H9 (cell line): ENCODE results near the gene AMIGO3. TPM values are rescaled to one million over a fixed set of nuclear protein-coding genes. Genes with fewer than 3 reads are reported as not detected.

ENCODE experiments used
- DNase-seq: peaks from one replicate; pipeline ENCODE4 v3.0.0-alpha.2; 2017
- H2AFZ ChIP-seq: one replicate; pipeline ENCODE4 v1.6.1; 2013; ENCODE audit warnings: mild to moderate bottlenecking, low read length, control low read depth, moderate library complexity
- H2AK5ac ChIP-seq: 2 replicates; pipeline ENCODE4 v1.6.1; 2013; ENCODE audit warnings: low read length, control low read depth, mixed read lengths; ENCODE audit not compliant: insufficient read length
- H2BK120ac ChIP-seq: one replicate; pipeline ENCODE4 v1.6.1; 2013; ENCODE audit warnings: low read depth, mild to moderate bottlenecking, low read length, control low read depth, inconsistent platforms; ENCODE audit not compliant: poor library complexity, severe bottlenecking
- H2BK12ac ChIP-seq: 2 replicates; pipeline ENCODE4 v1.6.1; 2013; ENCODE audit warnings: low read length, control low read depth, mixed read lengths, low read depth; ENCODE audit not compliant: insufficient read length
- H2BK15ac ChIP-seq: 2 replicates; pipeline ENCODE4 v1.6.1; 2013; ENCODE audit warnings: low read depth, low read length, control low read depth
- H2BK20ac ChIP-seq: one replicate; pipeline ENCODE4 v1.6.1; 2013; ENCODE audit warnings: low read depth, mild to moderate bottlenecking, low read length, control low read depth, inconsistent platforms; ENCODE audit not compliant: poor library complexity, severe bottlenecking
- H2BK5ac ChIP-seq: 2 replicates; pipeline ENCODE4 v1.6.1; 2013; ENCODE audit warnings: low read length, control low read depth, mixed read lengths; ENCODE audit not compliant: insufficient read length
- H3K14ac ChIP-seq: 2 replicates; pipeline ENCODE4 v1.6.1; 2013; ENCODE audit warnings: low read length, control low read depth; ENCODE audit not compliant: insufficient read depth
- H3K18ac ChIP-seq: 2 replicates; pipeline ENCODE4 v1.6.1; 2013; ENCODE audit warnings: low read depth, mild to moderate bottlenecking, mixed read lengths, low read length, control low read depth; ENCODE audit not compliant: insufficient read length
- H3K23ac ChIP-seq: 2 replicates; pipeline ENCODE4 v1.6.1; 2013; ENCODE audit warnings: low read length, control low read depth, mixed read lengths, low read depth; ENCODE audit not compliant: insufficient read length
- H3K23me2 ChIP-seq: 2 replicates; pipeline ENCODE4 v1.6.1; 2013; ENCODE audit warnings: low read depth, mild to moderate bottlenecking, mixed read lengths, low read length, control low read depth; ENCODE audit not compliant: insufficient read length, poor library complexity, severe bottlenecking
- H3K27ac ChIP-seq: 2 replicates; pipeline ENCODE4 v1.5.1; 2013; ENCODE audit warnings: low read length, control low read depth, mixed read lengths, low read depth; ENCODE audit not compliant: insufficient read length
- H3K27me3 ChIP-seq: 2 replicates; pipeline ENCODE4 v1.6.1; 2013; ENCODE audit warnings: low read length, control low read depth, inconsistent platforms; ENCODE audit not compliant: insufficient read depth
- H3K4ac ChIP-seq: 2 replicates; pipeline ENCODE4 v1.6.1; 2013; ENCODE audit warnings: low read depth, mild to moderate bottlenecking, control low read depth, inconsistent platforms, low read length, moderate library complexity
- H3K4me1 ChIP-seq: 2 replicates; pipeline ENCODE4 v1.6.1; 2013; ENCODE audit warnings: low read length, control low read depth, inconsistent platforms; ENCODE audit not compliant: insufficient read depth
- H3K4me2 ChIP-seq: 2 replicates; pipeline ENCODE4 v1.6.1; 2013; ENCODE audit warnings: low read length, control low read depth, mixed read lengths; ENCODE audit not compliant: insufficient read length, insufficient read depth
- H3K56ac ChIP-seq: 2 replicates; pipeline ENCODE4 v1.6.1; 2013; ENCODE audit warnings: low read depth, mild to moderate bottlenecking, mixed read lengths, low read length, control low read depth; ENCODE audit not compliant: insufficient read length
- H3K79me1 ChIP-seq: 2 replicates; pipeline ENCODE4 v1.6.1; 2013; ENCODE audit warnings: low read depth, mild to moderate bottlenecking, moderate library complexity, low read length, control low read depth, inconsistent platforms; ENCODE audit not compliant: insufficient read depth, poor library complexity, severe bottlenecking
- H3K79me2 ChIP-seq: 2 replicates; pipeline ENCODE4 v1.6.1; 2013; ENCODE audit warnings: low read length, control low read depth, inconsistent platforms; ENCODE audit not compliant: insufficient read depth
- H3K9ac ChIP-seq: 2 replicates; pipeline ENCODE4 v1.6.1; 2013; ENCODE audit warnings: low read length, control low read depth, mixed read lengths; ENCODE audit not compliant: insufficient read length; ENCODE audit errors: extremely low read depth
- H3K9me3 ChIP-seq: one replicate; pipeline ENCODE4 v1.6.1; 2013; ENCODE audit warnings: low read depth, low read length, inconsistent platforms; ENCODE audit not compliant: control insufficient read depth
- H3T11ph ChIP-seq: one replicate; pipeline ENCODE4 v1.6.1; 2013; ENCODE audit warnings: mild to moderate bottlenecking, low read length, control low read depth, inconsistent platforms
- H4K20me1 ChIP-seq: one replicate; pipeline ENCODE4 v1.6.1; 2013; ENCODE audit not compliant: control insufficient read depth, insufficient read length, insufficient read depth
- H4K5ac ChIP-seq: 2 replicates; pipeline ENCODE4 v1.6.1; 2013; ENCODE audit warnings: low read depth, mild to moderate bottlenecking, mixed read lengths, low read length, control low read depth; ENCODE audit not compliant: insufficient read length
- H4K8ac ChIP-seq: replicated peaks from 2 replicates; pipeline ENCODE4 v1.6.1; 2013; ENCODE audit warnings: low read length, control low read depth, mixed read lengths, low read depth; ENCODE audit not compliant: insufficient read length
- H4K91ac ChIP-seq: 2 replicates; pipeline ENCODE4 v1.6.1; 2013; ENCODE audit warnings: low read depth, mild to moderate bottlenecking, moderate library complexity, mixed read lengths, low read length, control low read depth; ENCODE audit not compliant: insufficient read length
- H3K27ac Mint-ChIP-seq, 3 experiments: 2 replicates in 2 of 3; 3 replicates in 1 of 3; pipeline ENCODE4 v1.8.0; 2020 to 2021; ENCODE audit warnings: mixed read lengths in 3 of 3, mild to moderate bottlenecking in 1 of 3, moderate library complexity in 1 of 3
- H3K27me3 Mint-ChIP-seq: 2 replicates; pipeline ENCODE4 v1.8.0; 2021; ENCODE audit warnings: low read depth, mild to moderate bottlenecking, moderate library complexity, mixed read lengths
- H3K36me3 Mint-ChIP-seq, 3 experiments: 2 replicates in 2 of 3; 3 replicates in 1 of 3; pipeline ENCODE4 v1.8.0; 2020 to 2021; ENCODE audit warnings: low read depth in 3 of 3, mixed read lengths in 3 of 3; ENCODE audit not compliant: insufficient read depth in 1 of 3
- H3K4me1 Mint-ChIP-seq, 2 experiments: 2 replicates each; pipeline ENCODE4 v1.8.0; 2020; ENCODE audit warnings: mixed read lengths in 2 of 2
- H3K4me3 Mint-ChIP-seq, 2 experiments: 2 replicates in 1 of 2; 3 replicates in 1 of 2; pipeline ENCODE4 v1.8.0; 2020 to 2021; ENCODE audit warnings: mild to moderate bottlenecking in 2 of 2, mixed read lengths in 2 of 2, moderate library complexity in 1 of 2
- H3K9me3 Mint-ChIP-seq, 2 experiments: 2 replicates in 1 of 2; 3 replicates in 1 of 2; pipeline ENCODE4 v1.8.0; 2020; ENCODE audit warnings: mild to moderate bottlenecking in 2 of 2, mixed read lengths in 2 of 2, moderate library complexity in 1 of 2
- CTCF ChIP-seq: fragments of 200-600 bp; sonication (generic); conservative IDR thresholded peaks from 3 replicates; pipeline ENCODE4 v1.8.0; 2021; ENCODE audit warnings: antibody characterized with exemption, mild to moderate bottlenecking
- WGBS: extraction: QIAGEN DNeasy Blood & Tissue Kit; methylation state at CpG from one replicate; pipeline ENCODE4 v1.1.7; 2013; ENCODE audit warnings: missing lambda C conversion rate, low lambda C conversion rate, mixed read lengths; ENCODE audit not compliant: insufficient read length; ENCODE audit errors: extremely low coverage; 5-methylcytosine and 5-hydroxymethylcytosine counted together
- total RNA-seq: library from RNA; stranded (reverse); gene quantifications from 2 replicates; pipeline ENCODE4 v1.2.1, GENCODE V29; 2021

The AMIGO3 gene
- total RNA-seq, 1 experiment from 2014 or later: 3.8 TPM

- WGBS: no CpG with 5 or more reads among the region's 9 CpGs
- no peak overlapping the region for H2AK5ac ChIP-seq
- H3K9me3 Mint-ChIP-seq: no peaks in the 10 kb centered on the region
- H3K9me3 ChIP-seq: no peaks in the 10 kb centered on the region
- H2BK12ac ChIP-seq: no peak overlapping the region
- peaks cover 18 to 22% of the 10 kb centered on the region in 2 experiments for H3K4me1 Mint-ChIP-seq
- H3K4me1 ChIP-seq: no peaks in the 10 kb centered on the region
- H2AFZ ChIP-seq: no peak overlapping the region
- H2BK120ac ChIP-seq: no peak overlapping the region
- peaks cover 4% of the 10 kb centered on the region for H3K27me3 Mint-ChIP-seq
- no peak overlapping the region for H3K56ac ChIP-seq
- no peak overlapping the region for H2BK5ac ChIP-seq
- no peak overlapping the region for H3K27ac ChIP-seq
- H3K14ac ChIP-seq: no peak overlapping the region
- H4K91ac ChIP-seq: no peak overlapping the region
- peaks cover 25% of the 10 kb centered on the region for H3K23me2 ChIP-seq
- no peak overlapping the region for H3K23ac ChIP-seq
- no peak overlapping the region for H2BK15ac ChIP-seq
- no peak overlapping the region for H3K27ac Mint-ChIP-seq
- no peak overlapping the region for H4K5ac ChIP-seq
- H3K4ac ChIP-seq: no peak overlapping the region
- peaks cover 2% of the 10 kb centered on the region for H3K79me1 ChIP-seq
- H3K18ac ChIP-seq: no peak overlapping the region
- TF ChIP-seq CTCF: no peak
- H3K9ac ChIP-seq: no peak overlapping the region
- peaks cover 0 to 33% (median 26%) of the 10 kb centered on the region in 3 experiments; a peak in 6 of 7 replicates for H3K36me3 Mint-ChIP-seq
- DNase-seq: no peak
- no peaks in the 10 kb centered on the region for H3K27me3 ChIP-seq
- H3K79me2 ChIP-seq: no peaks in the 10 kb centered on the region
- no peak overlapping the region for H4K8ac ChIP-seq
- no peak overlapping the region for H2BK20ac ChIP-seq
- H4K20me1 ChIP-seq: no peaks in the 10 kb centered on the region
- H3T11ph ChIP-seq: no peak overlapping the region
- H3K4me2 ChIP-seq: no peak overlapping the region
- no peak overlapping the region for H3K4me3 Mint-ChIP-seq
Measured at GRCh38 chr3:49721596-49721895, 2.1 kb upstream of the AMIGO3 start.
